ENCODE data around the gene LMNA. TPM values are rescaled to one million over a fixed set of nuclear protein-coding genes. Genes with fewer than 3 reads are reported as not detected.

LMNA gene
- total and polyA plus RNA-seq, 10 of the 15 experiments (the other 5 are each of a cell fraction or from before 2014, with no cell fraction given) = 0.42 to 334 (median 81.1) TPM

DNA sequence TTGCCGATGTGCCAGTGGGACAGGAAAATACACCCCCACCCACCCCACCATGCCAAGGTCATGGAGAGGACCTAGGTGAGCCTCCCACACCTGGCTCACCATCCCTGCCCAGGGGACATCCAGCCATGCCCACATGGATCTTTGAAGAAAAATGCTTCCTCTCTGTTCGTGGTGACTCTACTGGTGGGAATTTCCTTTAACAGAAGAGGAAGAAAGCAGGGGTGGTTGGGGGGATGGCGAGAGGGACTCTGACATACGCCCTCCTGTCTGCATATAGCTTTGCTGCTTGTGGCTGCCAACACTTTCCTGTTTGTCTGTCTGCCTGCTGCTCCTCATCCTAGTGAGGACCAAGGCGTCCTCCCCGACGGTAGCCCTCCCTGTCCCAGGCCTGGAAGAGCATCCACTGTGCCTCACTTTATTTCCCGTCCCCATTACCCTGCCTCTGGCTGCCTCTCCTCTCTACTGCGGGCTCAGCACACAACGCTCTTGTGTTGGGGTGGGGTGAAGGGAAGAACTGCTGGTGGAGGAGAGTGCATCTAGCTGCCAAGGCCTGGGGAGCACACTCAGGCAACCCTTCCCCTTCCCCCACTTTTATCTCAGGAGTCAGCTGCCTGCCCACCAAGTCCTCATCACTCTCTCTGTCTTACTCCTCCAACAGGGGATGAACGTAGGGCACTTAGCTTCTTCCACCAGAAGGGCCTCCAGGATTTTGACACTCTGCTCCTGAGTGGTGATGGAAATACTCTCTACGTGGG, 41.4 kb downstream of the LMNA start:
- FAIRE-seq = no peak
- CTCF ChIA-PET = interaction anchor here (0.6 to 16.8 kb wide), 8 partner anchors 8 to 68 kb away, joined by 3 to 502 read pairs (median 4); partner anchors contain the start of gene PMF1
- RAD21 ChIA-PET (ENCODE audit: unreplicated experiment) = interaction anchor here (0.7 to 17.9 kb wide), 9 partner anchors 8 to 352 kb away, joined by 3 to 361 read pairs (median 4); partner anchors contain the start of gene PMF1
- TF ChIP-seq LARP7 (IDR thresholded peaks at IDR 0.05) (no peak), HDGF (IDR thresholded peaks at IDR 0.05) (peak; percentile 18; the same call in 1 of the 2 replicates), IKZF1 (conservative IDR thresholded peaks at IDR 0.05) (0 out of 2 replicates have a peak, but pooled peaks have one; percentile 34), ZNF384 (IDR thresholded peaks at IDR 0.05; ENCODE audit: borderline replicate concordance, low read depth, low read length) (no peak), EED (IDR thresholded peaks at IDR 0.05; ENCODE audit: low read depth) (peak; percentile 21; the same call in 1 of the 2 replicates), CHD1 (IDR thresholded peaks at IDR 0.05; ENCODE audit: low read depth, low read length) (no peak), GATAD2B (conservative IDR thresholded peaks at IDR 0.05; ENCODE audit: low read depth) (no peak), EP300 (IDR thresholded peaks at IDR 0.05; ENCODE audit: borderline replicate concordance in 1 of 2, control insufficient read depth in 1 of 2, low read depth in 2 of 2, low read length in 2 of 2) (no peak), MTA2 (IDR thresholded peaks at IDR 0.05; ENCODE audit: low read depth) (no peak), SUPT20H (IDR thresholded peaks at IDR 0.05; ENCODE audit: borderline replicate concordance, control insufficient read depth, low read depth, low read length) (no peak), SIN3A (IDR thresholded peaks at IDR 0.05; ENCODE audit: low read depth, low read length) (no peak), NFYA (IDR thresholded peaks at IDR 0.05; ENCODE audit: borderline replicate concordance, low read depth, low read length) (no peak), SMAD5 (IDR thresholded peaks at IDR 0.05; ENCODE audit: low read depth) (no peak), ZNF217 (IDR thresholded peaks at IDR 0.05) (no peak), RUNX3 (IDR thresholded peaks at IDR 0.05; ENCODE audit: low read length) (no peak), ZBED1 (IDR thresholded peaks at IDR 0.05; ENCODE audit: borderline replicate concordance) (no peak)
- TF ChIP-seq, protein P1, sequence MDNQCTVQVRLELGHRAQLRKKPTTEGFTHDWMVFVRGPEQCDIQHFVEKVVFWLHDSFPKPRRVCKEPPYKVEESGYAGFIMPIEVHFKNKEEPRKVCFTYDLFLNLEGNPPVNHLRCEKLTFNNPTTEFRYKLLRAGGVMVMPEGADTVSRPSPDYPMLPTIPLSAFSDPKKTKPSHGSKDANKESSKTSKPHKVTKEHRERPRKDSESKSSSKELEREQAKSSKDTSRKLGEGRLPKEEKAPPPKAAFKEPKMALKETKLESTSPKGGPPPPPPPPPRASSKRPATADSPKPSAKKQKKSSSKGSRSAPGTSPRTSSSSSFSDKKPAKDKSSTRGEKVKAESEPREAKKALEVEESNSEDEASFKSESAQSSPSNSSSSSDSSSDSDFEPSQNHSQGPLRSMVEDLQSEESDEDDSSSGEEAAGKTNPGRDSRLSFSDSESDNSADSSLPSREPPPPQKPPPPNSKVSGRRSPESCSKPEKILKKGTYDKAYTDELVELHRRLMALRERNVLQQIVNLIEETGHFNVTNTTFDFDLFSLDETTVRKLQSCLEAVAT (IDR thresholded peaks at IDR 0.05) = peak; percentile 17; the same call in 1 of the 2 replicates
- TF ChIP-seq, protein P2, sequence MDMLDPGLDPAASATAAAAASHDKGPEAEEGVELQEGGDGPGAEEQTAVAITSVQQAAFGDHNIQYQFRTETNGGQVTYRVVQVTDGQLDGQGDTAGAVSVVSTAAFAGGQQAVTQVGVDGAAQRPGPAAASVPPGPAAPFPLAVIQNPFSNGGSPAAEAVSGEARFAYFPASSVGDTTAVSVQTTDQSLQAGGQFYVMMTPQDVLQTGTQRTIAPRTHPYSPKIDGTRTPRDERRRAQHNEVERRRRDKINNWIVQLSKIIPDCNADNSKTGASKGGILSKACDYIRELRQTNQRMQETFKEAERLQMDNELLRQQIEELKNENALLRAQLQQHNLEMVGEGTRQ (IDR thresholded peaks at IDR 0.05; ENCODE audit: borderline replicate concordance, low read depth, low read length) = no peak
- TF ChIP-seq, protein P3, sequence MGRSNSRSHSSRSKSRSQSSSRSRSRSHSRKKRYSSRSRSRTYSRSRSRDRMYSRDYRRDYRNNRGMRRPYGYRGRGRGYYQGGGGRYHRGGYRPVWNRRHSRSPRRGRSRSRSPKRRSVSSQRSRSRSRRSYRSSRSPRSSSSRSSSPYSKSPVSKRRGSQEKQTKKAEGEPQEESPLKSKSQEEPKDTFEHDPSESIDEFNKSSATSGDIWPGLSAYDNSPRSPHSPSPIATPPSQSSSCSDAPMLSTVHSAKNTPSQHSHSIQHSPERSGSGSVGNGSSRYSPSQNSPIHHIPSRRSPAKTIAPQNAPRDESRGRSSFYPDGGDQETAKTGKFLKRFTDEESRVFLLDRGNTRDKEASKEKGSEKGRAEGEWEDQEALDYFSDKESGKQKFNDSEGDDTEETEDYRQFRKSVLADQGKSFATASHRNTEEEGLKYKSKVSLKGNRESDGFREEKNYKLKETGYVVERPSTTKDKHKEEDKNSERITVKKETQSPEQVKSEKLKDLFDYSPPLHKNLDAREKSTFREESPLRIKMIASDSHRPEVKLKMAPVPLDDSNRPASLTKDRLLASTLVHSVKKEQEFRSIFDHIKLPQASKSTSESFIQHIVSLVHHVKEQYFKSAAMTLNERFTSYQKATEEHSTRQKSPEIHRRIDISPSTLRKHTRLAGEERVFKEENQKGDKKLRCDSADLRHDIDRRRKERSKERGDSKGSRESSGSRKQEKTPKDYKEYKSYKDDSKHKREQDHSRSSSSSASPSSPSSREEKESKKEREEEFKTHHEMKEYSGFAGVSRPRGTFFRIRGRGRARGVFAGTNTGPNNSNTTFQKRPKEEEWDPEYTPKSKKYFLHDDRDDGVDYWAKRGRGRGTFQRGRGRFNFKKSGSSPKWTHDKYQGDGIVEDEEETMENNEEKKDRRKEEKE (IDR thresholded peaks at IDR 0.05) = no peak

More for the DNA sequence above, 41.4 kb downstream of the LMNA start:
- Histone ChIP-seq H3K4me1 (ENCODE audit: control insufficient read depth, insufficient read depth, low read length) (peaks cover 89% of the 10 kb centered on the region), H3K27me3 (replicated peaks in 1 of 2; ENCODE audit: control insufficient read depth in 2 of 2, insufficient read depth in 2 of 2, low read length in 1 of 2) (no peaks in the 10 kb centered on the region), H3K4me3 (peak overlapping the region; percentile 94), H4K20me1 (ENCODE audit: control insufficient read depth, insufficient read depth) (no peaks in the 10 kb centered on the region), H3K9ac (ENCODE audit: control insufficient read depth, insufficient read depth, low read length) (peak overlapping the region; percentile 68), H3K9me3 (replicated peaks; ENCODE audit: control insufficient read depth, insufficient read depth, low read length) (no peaks in the 10 kb centered on the region), H3K27ac (ENCODE audit: control insufficient read depth, insufficient read depth) (peak overlapping the region; percentile 82), H2AFZ (ENCODE audit: control insufficient read depth, low read depth, low read length) (no peak overlapping the region; the same call in 1 of the 2 replicates), H3K4me2 (ENCODE audit: control insufficient read depth, insufficient read depth) (peak overlapping the region; percentile 97), H3K79me2 (ENCODE audit: control insufficient read depth, insufficient read depth, low read length) (peaks cover 41% of the 10 kb centered on the region), H3K36me3 (ENCODE audit: control insufficient read depth in 2 of 2, insufficient read depth in 2 of 2, low read length in 1 of 2) (peaks cover 0 to 13% of the 10 kb centered on the region in 2 experiments)
- ChIA-PET POLR2A (interaction anchor here (1.0 to 11.7 kb wide), 5 partner anchors 41 to 70 kb away, joined by 3 to 158 read pairs (median 4); partner anchors contain the start of genes LMNA, PMF1 and SLC25A44), SMC1A (ENCODE audit: uncharacterized antibody, unreplicated experiment) (interaction anchor here (0.8 to 22.3 kb wide), 8 partner anchors 8 to 125 kb away, joined by 3 to 411 read pairs (median 10); partner anchors contain the start of genes PMF1 and SLC25A44)
- in situ Hi-C loops (cut with MboI) = no loop called here
- ATAC-seq = no peak
- DNase-seq (ENCODE audit: low read depth, low spot score) = no peak
- intact Hi-C loops (cut with micrococcal nuclease; ENCODE audit: unreplicated experiment) = loop anchor here (2.0 kb wide), 1 partner anchor 43 kb away; no protein-coding TSS in a partner anchor
- BruUV-seq (replicated peaks) = no TSS peak
- 13% methylated on average over 12 of the region's 12 CpGs for WGBS (ENCODE audit: insufficient coverage, insufficient replicate concordance, low lambda C conversion rate, missing lambda C conversion rate)

Measured in GM12878 (cell line).